HK-2 (cell line): ENCODE measurements around the gene NSD1.

Experiments used
- DNase-seq: peaks from one replicate; pipeline ENCODE4 v3.0.0-alpha.2; 2018; ENCODE audit not compliant: unreplicated experiment

The NSD1 gene

GRCh38 chr5:177098120-177098469, 35.5 kb upstream of the NSD1 start:
- DNase-seq = no peak

- DNase-seq = no peak
These were observed 35.0 kb upstream of the NSD1 start for GRCh38 chr5:177098470-177099141.

GRCh38 chr5:177099422-177100093, 34.0 kb upstream of the NSD1 start:
- no peak for DNase-seq

- no peak for DNase-seq
These were observed 32.9 kb upstream of the NSD1 start for GRCh38 chr5:177100714-177101121.

- DNase-seq = no peak
These were observed 29.9 kb upstream of the NSD1 start for GRCh38 chr5:177103523-177104253.

- no peak for DNase-seq
These were observed 27.7 kb upstream of the NSD1 start for GRCh38 chr5:177105691-177106476.

- DNase-seq = no peak
These were observed 26.4 kb upstream of the NSD1 start for GRCh38 chr5:177107159-177107558.

- DNase-seq = no peak
These were observed 23.8 kb upstream of the NSD1 start for GRCh38 chr5:177109810-177110209.

GRCh38 chr5:177111720-177112394, 21.7 kb upstream of the NSD1 start:
- DNase-seq = peak; percentile 57

GRCh38 chr5:177112589-177113220, 20.9 kb upstream of the NSD1 start:
- DNase-seq = no peak

- peak; percentile 69 for DNase-seq
These were observed 19.8 kb upstream of the NSD1 start for GRCh38 chr5:177113566-177114424.

GRCh38 chr5:177116631-177117373, 16.8 kb upstream of the NSD1 start:
- peak; percentile 91 for DNase-seq

GRCh38 chr5:177117441-177118045, 16.0 kb upstream of the NSD1 start:
- DNase-seq = no peak

- no peak for DNase-seq
These were observed 11.0 kb upstream of the NSD1 start for GRCh38 chr5:177122566-177122965.

GRCh38 chr5:177123789-177124485, 9.6 kb upstream of the NSD1 start:
- DNase-seq = no peak

GRCh38 chr5:177124486-177124991, 9.0 kb upstream of the NSD1 start:
- no peak for DNase-seq

GRCh38 chr5:177126771-177127170, 6.8 kb upstream of the NSD1 start:
- DNase-seq = no peak

GRCh38 chr5:177128551-177128981, 5.0 kb upstream of the NSD1 start:
- DNase-seq = peak; percentile 16
